GM23338 (cell line): Measurements from ENCODE around the gene SUSD4. TPM values are rescaled to one million over a fixed set of nuclear protein-coding genes. Genes with fewer than 3 reads are reported as not detected.

Experiments
- ATAC-seq: fragments of 200-7000 bp; cut with Tn5 transposase; 3 replicates; pipeline ENCODE4 v1.9.1; 2020
- DNase-seq: peaks from one replicate; pipeline ENCODE4 v3.0.0-alpha.2; 2015; ENCODE audit warnings: low spot score
- H2AFZ ChIP-seq: fragments of 200-600 bp; sonication (generic); 2 replicates; pipeline ENCODE4 v1.8.0; 2016; ENCODE audit warnings: antibody characterized with exemption, mild to moderate bottlenecking, moderate library complexity
- H3F3A ChIP-seq: fragments of 200-600 bp; sonication (generic); replicated peaks from 2 replicates; pipeline ENCODE4 v1.8.0; 2017; ENCODE audit warnings: antibody characterized with exemption, mixed run types, low read depth
- H3K27ac ChIP-seq: fragments of 200-600 bp; sonication (generic); 2 replicates; pipeline ENCODE4 v1.6.1; 2016; ENCODE audit warnings: low read depth
- H3K27me3 ChIP-seq: fragments of 200-600 bp; sonication (generic); 2 replicates; pipeline ENCODE4 v1.8.0; 2016; ENCODE audit warnings: mild to moderate bottlenecking, mixed run types, moderate library complexity; ENCODE audit not compliant: insufficient read depth
- H3K36me3 ChIP-seq: fragments of 200-600 bp; sonication (generic); 2 replicates; pipeline ENCODE4 v1.8.0; 2016; ENCODE audit warnings: mild to moderate bottlenecking; ENCODE audit not compliant: insufficient read depth
- H3K4me1 ChIP-seq: fragments of 200-600 bp; sonication (generic); 2 replicates; pipeline ENCODE4 v1.8.0; 2016; ENCODE audit warnings: mild to moderate bottlenecking, moderate library complexity; ENCODE audit not compliant: insufficient read depth
- H3K4me2 ChIP-seq: fragments of 200-600 bp; sonication (generic); 2 replicates; pipeline ENCODE4 v1.7.1; 2017; ENCODE audit warnings: mixed run types
- H3K4me3 ChIP-seq: fragments of 200-600 bp; sonication (generic); 2 replicates; pipeline ENCODE4 v1.6.1; 2016; ENCODE audit warnings: mixed run types
- H3K79me2 ChIP-seq: fragments of 200-600 bp; sonication (generic); replicated peaks from 2 replicates; pipeline ENCODE4 v1.8.0; 2017; ENCODE audit warnings: mild to moderate bottlenecking; ENCODE audit not compliant: insufficient read depth
- H3K9me2 ChIP-seq: fragments of 200-600 bp; sonication (generic); 2 replicates; pipeline ENCODE4 v1.8.0; 2017; ENCODE audit not compliant: insufficient read depth
- H4K20me1 ChIP-seq: fragments of 200-600 bp; sonication (generic); replicated peaks from 2 replicates; pipeline ENCODE4 v1.8.0; 2017; ENCODE audit warnings: mild to moderate bottlenecking; ENCODE audit not compliant: insufficient read depth
- H3K27ac Mint-ChIP-seq: 2 replicates; pipeline ENCODE4 v1.8.0; 2020; ENCODE audit warnings: inconsistent platforms, mild to moderate bottlenecking, moderate library complexity, mixed read lengths
- H3K27me3 Mint-ChIP-seq: 3 replicates; pipeline ENCODE4 v1.8.0; 2022; ENCODE audit warnings: low read depth, mild to moderate bottlenecking, moderate library complexity, mixed read lengths, inconsistent platforms; ENCODE audit not compliant: insufficient read depth, poor library complexity
- H3K36me3 Mint-ChIP-seq: 3 replicates; pipeline ENCODE4 v1.8.0; 2021; ENCODE audit warnings: low read depth, mild to moderate bottlenecking, inconsistent platforms, moderate library complexity, mixed read lengths
- H3K4me1 Mint-ChIP-seq: 3 replicates; pipeline ENCODE4 v1.8.0; 2020; ENCODE audit warnings: mild to moderate bottlenecking, inconsistent platforms, mixed read lengths
- H3K4me3 Mint-ChIP-seq: 3 replicates; pipeline ENCODE4 v1.8.0; 2021; ENCODE audit warnings: moderate library complexity, mild to moderate bottlenecking, inconsistent platforms, mixed read lengths
- H3K9me3 Mint-ChIP-seq: 3 replicates; pipeline ENCODE4 v1.8.0; 2020; ENCODE audit warnings: moderate library complexity, mild to moderate bottlenecking, inconsistent platforms, mixed read lengths
- JUNB ChIP-seq: IDR thresholded peaks from one replicate; pipeline ENCODE4 v1.6.1; 2016; ENCODE audit warnings: antibody characterized with exemption; ENCODE audit not compliant: unreplicated experiment
- NANOG ChIP-seq: IDR thresholded peaks from 2 replicates; pipeline ENCODE4 v1.6.1; 2016; ENCODE audit warnings: antibody characterized with exemption, borderline replicate concordance
- POLR2AphosphoS5 ChIP-seq: IDR thresholded peaks from 2 replicates; pipeline ENCODE4 v1.6.1; 2016; ENCODE audit warnings: antibody characterized with exemption, low read depth
- STAT1 ChIP-seq: IDR thresholded peaks from one replicate; pipeline ENCODE4 v1.6.1; 2016; ENCODE audit warnings: antibody characterized with exemption; ENCODE audit not compliant: unreplicated experiment
- polyA plus RNA-seq: library from polyadenylated mRNA; unstranded; fragments of >200 nt; fragmentation: Nextera tagmentation; extraction: Ambion mirVana; gene quantifications from 2 replicates; pipeline ENCODE4 v1.2.1, GENCODE V29; 2016
- total RNA-seq: library from RNA; depleted of rRNA; stranded (reverse); fragments of >200 nt; shearing (Covaris generic); gene quantifications from 2 replicates; pipeline ENCODE4 v1.2.3, GENCODE V29; 2014
- TF ChIP-seq, protein P1 (sequence below): IDR thresholded peaks from one replicate; pipeline ENCODE4 v1.6.1; 2018; ENCODE audit warnings: antibody characterized with exemption; ENCODE audit not compliant: unreplicated experiment
- TF ChIP-seq, protein P2 (sequence below): IDR thresholded peaks from 2 replicates; pipeline ENCODE4 v1.6.1; 2016; ENCODE audit warnings: antibody characterized with exemption
- TF ChIP-seq, protein P3 (sequence below): fragments of 250-450 bp; sonication (Bioruptor Pico); IDR thresholded peaks from 2 replicates; pipeline ENCODE4 v1.5.0; 2020; ENCODE audit warnings: mild to moderate bottlenecking, moderate library complexity

The SUSD4 gene
- total and polyA plus RNA-seq, 2 experiments from 2014 or later: 2.3 to 3.6 TPM

DNA sequence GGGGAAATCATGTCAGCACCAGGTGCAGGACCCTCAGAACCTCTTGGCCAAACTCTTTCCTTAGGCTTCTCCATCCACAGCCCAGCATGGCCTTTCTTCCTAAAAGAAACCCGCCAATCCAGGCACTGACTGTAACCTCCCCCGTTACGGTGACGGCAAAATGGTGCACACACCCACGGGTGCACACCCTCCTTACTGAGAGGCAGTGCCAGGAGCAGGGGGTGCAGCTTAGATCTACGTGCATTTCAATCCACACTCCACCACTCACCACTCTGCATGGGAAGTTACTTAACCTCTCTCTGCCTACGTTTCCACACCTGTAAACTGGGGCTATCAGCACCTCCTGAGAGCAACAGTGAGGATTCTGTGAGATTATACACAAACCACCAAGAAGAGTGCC lies 31.0 kb downstream of the SUSD4 start:
- H3K27ac ChIP-seq: no peak overlapping the region
- DNase-seq: no peak
- H3F3A ChIP-seq: no peaks in the 10 kb centered on the region
- no peaks in the 10 kb centered on the region for H3K36me3 ChIP-seq
- no peak overlapping the region for H3K4me3 ChIP-seq
- H3K4me2 ChIP-seq: no peak overlapping the region
- 0 out of 2 replicates have a peak, but pooled peaks cover 3% of the 10 kb centered on the region for H3K9me2 ChIP-seq
- peaks cover 1% of the 10 kb centered on the region for H3K27me3 Mint-ChIP-seq
- no peak overlapping the region for H2AFZ ChIP-seq
- TF ChIP-seq, protein P1, sequence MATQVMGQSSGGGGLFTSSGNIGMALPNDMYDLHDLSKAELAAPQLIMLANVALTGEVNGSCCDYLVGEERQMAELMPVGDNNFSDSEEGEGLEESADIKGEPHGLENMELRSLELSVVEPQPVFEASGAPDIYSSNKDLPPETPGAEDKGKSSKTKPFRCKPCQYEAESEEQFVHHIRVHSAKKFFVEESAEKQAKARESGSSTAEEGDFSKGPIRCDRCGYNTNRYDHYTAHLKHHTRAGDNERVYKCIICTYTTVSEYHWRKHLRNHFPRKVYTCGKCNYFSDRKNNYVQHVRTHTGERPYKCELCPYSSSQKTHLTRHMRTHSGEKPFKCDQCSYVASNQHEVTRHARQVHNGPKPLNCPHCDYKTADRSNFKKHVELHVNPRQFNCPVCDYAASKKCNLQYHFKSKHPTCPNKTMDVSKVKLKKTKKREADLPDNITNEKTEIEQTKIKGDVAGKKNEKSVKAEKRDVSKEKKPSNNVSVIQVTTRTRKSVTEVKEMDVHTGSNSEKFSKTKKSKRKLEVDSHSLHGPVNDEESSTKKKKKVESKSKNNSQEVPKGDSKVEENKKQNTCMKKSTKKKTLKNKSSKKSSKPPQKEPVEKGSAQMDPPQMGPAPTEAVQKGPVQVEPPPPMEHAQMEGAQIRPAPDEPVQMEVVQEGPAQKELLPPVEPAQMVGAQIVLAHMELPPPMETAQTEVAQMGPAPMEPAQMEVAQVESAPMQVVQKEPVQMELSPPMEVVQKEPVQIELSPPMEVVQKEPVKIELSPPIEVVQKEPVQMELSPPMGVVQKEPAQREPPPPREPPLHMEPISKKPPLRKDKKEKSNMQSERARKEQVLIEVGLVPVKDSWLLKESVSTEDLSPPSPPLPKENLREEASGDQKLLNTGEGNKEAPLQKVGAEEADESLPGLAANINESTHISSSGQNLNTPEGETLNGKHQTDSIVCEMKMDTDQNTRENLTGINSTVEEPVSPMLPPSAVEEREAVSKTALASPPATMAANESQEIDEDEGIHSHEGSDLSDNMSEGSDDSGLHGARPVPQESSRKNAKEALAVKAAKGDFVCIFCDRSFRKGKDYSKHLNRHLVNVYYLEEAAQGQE: no peak
- TF ChIP-seq, protein P2, sequence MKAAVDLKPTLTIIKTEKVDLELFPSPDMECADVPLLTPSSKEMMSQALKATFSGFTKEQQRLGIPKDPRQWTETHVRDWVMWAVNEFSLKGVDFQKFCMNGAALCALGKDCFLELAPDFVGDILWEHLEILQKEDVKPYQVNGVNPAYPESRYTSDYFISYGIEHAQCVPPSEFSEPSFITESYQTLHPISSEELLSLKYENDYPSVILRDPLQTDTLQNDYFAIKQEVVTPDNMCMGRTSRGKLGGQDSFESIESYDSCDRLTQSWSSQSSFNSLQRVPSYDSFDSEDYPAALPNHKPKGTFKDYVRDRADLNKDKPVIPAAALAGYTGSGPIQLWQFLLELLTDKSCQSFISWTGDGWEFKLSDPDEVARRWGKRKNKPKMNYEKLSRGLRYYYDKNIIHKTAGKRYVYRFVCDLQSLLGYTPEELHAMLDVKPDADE: no peak
- TF ChIP-seq STAT1: no peak
- TF ChIP-seq JUNB: no peak
- TF ChIP-seq POLR2AphosphoS5: no peak
- no peak overlapping the region for H3K4me3 Mint-ChIP-seq
- no peaks in the 10 kb centered on the region for H3K9me3 Mint-ChIP-seq
- no peaks in the 10 kb centered on the region for H3K4me1 ChIP-seq
- H3K4me1 Mint-ChIP-seq: peaks cover 5% of the 10 kb centered on the region; the same call in 2 of the 3 replicates
- no peaks in the 10 kb centered on the region for H3K79me2 ChIP-seq
- H3K36me3 Mint-ChIP-seq: no peaks in the 10 kb centered on the region
- H3K27ac Mint-ChIP-seq: no peak overlapping the region
- ATAC-seq: no peak
- H3K27me3 ChIP-seq: no peaks in the 10 kb centered on the region
- no peaks in the 10 kb centered on the region for H4K20me1 ChIP-seq

DNA sequence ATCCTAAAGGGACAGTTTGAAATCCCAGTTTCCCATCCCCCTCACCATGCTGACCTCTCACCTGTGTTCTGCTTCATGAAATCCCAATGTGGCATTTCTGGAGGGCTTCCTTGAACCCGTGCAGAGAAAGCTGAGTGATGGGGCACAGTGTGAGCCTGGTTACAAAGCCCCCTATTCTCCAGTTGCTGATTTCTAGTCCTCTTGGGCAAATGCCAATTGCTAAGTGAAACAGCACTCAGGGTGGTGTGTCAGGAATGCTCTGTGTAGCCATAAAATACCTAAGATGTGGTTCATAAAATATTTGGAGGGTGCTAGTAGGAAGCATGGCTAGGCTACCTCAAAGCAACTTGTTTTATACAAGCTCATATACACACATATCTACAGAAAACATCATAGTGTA lies 32.0 kb downstream of the SUSD4 start:
- no peaks in the 10 kb centered on the region for H3F3A ChIP-seq
- ATAC-seq: no peak
- H2AFZ ChIP-seq: no peak overlapping the region
- H3K4me2 ChIP-seq: no peak overlapping the region
- no peak overlapping the region for H3K4me3 Mint-ChIP-seq
- H3K4me1 ChIP-seq: no peaks in the 10 kb centered on the region
- no peaks in the 10 kb centered on the region for H3K79me2 ChIP-seq
- H3K9me2 ChIP-seq: 0 out of 2 replicates have a peak, but pooled peaks cover 2% of the 10 kb centered on the region
- no peaks in the 10 kb centered on the region for H3K9me3 Mint-ChIP-seq
- no peak overlapping the region for H3K27ac Mint-ChIP-seq
- TF ChIP-seq NANOG (no peak), STAT1 (no peak), JUNB (no peak)
- TF ChIP-seq, protein P1: no peak
- TF ChIP-seq, protein P3, sequence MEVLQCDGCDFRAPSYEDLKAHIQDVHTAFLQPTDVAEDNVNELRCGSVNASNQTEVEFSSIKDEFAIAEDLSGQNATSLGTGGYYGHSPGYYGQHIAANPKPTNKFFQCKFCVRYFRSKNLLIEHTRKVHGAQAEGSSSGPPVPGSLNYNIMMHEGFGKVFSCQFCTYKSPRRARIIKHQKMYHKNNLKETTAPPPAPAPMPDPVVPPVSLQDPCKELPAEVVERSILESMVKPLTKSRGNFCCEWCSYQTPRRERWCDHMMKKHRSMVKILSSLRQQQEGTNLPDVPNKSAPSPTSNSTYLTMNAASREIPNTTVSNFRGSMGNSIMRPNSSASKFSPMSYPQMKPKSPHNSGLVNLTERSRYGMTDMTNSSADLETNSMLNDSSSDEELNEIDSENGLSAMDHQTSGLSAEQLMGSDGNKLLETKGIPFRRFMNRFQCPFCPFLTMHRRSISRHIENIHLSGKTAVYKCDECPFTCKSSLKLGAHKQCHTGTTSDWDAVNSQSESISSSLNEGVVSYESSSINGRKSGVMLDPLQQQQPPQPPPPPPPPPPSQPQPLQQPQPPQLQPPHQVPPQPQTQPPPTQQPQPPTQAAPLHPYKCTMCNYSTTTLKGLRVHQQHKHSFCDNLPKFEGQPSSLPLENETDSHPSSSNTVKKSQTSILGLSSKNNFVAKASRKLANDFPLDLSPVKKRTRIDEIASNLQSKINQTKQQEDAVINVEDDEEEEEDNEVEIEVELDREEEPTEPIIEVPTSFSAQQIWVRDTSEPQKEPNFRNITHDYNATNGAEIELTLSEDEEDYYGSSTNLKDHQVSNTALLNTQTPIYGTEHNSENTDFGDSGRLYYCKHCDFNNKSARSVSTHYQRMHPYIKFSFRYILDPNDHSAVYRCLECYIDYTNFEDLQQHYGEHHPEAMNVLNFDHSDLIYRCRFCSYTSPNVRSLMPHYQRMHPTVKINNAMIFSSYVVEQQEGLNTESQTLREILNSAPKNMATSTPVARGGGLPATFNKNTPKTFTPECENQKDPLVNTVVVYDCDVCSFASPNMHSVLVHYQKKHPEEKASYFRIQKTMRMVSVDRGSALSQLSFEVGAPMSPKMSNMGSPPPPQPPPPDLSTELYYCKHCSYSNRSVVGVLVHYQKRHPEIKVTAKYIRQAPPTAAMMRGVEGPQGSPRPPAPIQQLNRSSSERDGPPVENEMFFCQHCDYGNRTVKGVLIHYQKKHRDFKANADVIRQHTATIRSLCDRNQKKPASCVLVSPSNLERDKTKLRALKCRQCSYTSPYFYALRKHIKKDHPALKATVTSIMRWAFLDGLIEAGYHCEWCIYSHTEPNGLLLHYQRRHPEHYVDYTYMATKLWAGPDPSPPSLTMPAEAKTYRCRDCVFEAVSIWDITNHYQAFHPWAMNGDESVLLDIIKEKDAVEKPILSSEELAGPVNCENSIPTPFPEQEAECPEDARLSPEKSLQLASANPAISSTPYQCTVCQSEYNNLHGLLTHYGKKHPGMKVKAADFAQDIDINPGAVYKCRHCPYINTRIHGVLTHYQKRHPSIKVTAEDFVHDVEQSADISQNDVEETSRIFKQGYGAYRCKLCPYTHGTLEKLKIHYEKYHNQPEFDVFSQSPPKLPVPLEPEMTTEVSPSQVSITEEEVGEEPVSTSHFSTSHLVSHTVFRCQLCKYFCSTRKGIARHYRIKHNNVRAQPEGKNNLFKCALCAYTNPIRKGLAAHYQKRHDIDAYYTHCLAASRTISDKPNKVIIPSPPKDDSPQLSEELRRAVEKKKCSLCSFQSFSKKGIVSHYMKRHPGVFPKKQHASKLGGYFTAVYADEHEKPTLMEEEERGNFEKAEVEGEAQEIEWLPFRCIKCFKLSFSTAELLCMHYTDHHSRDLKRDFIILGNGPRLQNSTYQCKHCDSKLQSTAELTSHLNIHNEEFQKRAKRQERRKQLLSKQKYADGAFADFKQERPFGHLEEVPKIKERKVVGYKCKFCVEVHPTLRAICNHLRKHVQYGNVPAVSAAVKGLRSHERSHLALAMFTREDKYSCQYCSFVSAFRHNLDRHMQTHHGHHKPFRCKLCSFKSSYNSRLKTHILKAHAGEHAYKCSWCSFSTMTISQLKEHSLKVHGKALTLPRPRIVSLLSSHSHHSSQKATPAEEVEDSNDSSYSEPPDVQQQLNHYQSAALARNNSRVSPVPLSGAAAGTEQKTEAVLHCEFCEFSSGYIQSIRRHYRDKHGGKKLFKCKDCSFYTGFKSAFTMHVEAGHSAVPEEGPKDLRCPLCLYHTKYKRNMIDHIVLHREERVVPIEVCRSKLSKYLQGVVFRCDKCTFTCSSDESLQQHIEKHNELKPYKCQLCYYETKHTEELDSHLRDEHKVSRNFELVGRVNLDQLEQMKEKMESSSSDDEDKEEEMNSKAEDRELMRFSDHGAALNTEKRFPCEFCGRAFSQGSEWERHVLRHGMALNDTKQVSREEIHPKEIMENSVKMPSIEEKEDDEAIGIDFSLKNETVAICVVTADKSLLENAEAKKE (CRISPR knock-in tag): no peak
- H4K20me1 ChIP-seq: no peaks in the 10 kb centered on the region
- peaks cover 1% of the 10 kb centered on the region for H3K27me3 Mint-ChIP-seq
- no peak overlapping the region for H3K4me3 ChIP-seq
- no peak overlapping the region for H3K27ac ChIP-seq
- H3K36me3 ChIP-seq: no peaks in the 10 kb centered on the region
- H3K4me1 Mint-ChIP-seq: peaks cover 5% of the 10 kb centered on the region; the same call in 2 of the 3 replicates
- no peak for DNase-seq
- H3K36me3 Mint-ChIP-seq: no peaks in the 10 kb centered on the region
- no peaks in the 10 kb centered on the region for H3K27me3 ChIP-seq
